Measurements from ENCODE around the gene AIG1.

DNA sequence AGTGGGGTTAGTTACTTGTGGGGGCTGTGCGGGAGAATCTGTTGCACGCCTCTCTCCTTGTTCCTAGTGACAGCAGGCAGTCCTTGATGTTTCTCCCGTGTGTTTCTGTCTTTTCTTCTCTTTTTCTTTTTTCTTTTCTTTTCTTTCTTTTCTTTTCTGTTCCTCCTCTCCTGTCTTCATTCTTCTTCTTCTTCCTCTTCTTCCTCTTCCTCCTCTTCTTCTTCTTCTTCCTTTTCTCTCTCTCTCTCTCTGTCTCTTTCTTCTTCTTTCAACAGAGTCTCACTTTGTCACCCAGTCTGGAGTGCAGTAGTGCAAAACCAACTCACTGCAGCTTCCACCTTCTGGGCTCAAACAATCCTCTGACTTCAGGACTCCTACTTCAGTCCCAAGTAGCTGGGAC lies 6.8 kb upstream of the AIG1 start:
- TF ChIP-seq, protein P1, sequence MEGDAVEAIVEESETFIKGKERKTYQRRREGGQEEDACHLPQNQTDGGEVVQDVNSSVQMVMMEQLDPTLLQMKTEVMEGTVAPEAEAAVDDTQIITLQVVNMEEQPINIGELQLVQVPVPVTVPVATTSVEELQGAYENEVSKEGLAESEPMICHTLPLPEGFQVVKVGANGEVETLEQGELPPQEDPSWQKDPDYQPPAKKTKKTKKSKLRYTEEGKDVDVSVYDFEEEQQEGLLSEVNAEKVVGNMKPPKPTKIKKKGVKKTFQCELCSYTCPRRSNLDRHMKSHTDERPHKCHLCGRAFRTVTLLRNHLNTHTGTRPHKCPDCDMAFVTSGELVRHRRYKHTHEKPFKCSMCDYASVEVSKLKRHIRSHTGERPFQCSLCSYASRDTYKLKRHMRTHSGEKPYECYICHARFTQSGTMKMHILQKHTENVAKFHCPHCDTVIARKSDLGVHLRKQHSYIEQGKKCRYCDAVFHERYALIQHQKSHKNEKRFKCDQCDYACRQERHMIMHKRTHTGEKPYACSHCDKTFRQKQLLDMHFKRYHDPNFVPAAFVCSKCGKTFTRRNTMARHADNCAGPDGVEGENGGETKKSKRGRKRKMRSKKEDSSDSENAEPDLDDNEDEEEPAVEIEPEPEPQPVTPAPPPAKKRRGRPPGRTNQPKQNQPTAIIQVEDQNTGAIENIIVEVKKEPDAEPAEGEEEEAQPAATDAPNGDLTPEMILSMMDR (IDR thresholded peaks at IDR 0.05; ENCODE audit: low read length), result no peak
- TF ChIP-seq EZH2 (IDR thresholded peaks at IDR 0.05; ENCODE audit: borderline replicate concordance, low read length), result no peak

All from OCI-LY1 (cell line).